HG02852 (cell line): Measurements from ENCODE around the gene TBX4.
"Not testable (repeated sequence)": the region's sequence is repeated elsewhere in the genome, so short reads cannot be mapped to it uniquely, and the experiment has no call there.

Source experiments
- ATAC-seq: cut with Tn5 transposase; IDR thresholded peaks from one replicate; pipeline ENCODE4 v1.9.1; 2021; ENCODE audit warnings: mild to moderate bottlenecking, moderate library complexity; ENCODE audit not compliant: unreplicated experiment

Gene TBX4

DNA sequence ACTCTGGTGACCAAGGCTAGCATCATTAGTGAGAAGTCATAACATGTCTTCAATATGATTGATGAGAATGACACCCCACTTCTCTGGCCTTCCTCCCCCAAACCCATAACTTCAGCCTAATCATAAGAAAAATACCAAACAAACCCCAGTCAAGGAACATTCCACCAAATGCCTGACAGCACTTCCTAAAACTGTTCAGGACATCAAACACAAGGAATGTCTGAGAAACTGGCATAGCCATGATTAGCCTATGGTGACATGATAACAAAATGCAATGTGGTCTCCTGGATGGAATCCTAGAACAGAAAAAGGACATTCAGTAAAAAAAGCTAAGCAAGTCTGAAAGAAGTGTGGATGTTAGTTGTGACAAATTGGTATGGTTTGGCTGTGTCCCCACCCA lies 24.7 kb upstream of the TBX4 start:
- no peak for ATAC-seq

DNA sequence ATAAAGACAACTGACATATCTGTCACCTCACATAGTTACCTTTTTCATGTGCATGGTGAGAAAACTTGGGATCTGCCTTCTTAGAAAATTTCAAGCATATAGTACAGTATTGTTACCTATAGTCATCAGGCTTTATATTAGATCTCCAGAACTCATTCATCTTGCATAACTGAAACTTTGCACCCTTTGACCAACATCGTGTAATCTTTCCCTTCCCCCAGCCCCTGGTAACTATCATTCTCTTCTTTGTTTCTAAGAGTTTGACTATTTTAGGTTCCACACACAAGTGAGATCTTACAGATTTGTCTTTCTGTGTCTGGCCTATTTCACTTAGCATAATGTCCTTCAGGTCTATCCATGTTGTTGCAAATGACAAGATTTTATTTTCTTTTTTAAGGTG lies 22.9 kb upstream of the TBX4 start:
- no peak for ATAC-seq

DNA sequence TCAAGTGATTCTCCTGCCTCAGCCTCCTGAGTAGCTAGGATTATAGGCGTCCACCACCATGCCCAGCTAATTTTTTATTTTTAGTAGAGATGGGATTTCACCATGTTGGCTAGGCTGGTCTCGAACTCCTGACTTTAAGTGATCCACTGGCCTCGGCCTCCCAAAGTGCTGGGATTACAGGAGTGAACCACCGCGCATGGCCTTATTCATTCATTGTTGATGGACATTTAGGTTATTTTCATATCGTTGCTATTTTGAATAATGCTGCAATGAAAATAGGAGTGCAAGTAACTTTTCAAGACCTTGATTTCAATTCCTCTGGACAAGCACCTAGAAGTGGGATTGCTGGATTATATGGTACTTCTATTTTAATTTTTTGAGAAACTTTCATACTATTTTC lies 22.4 kb upstream of the TBX4 start:
- not testable (repeated sequence) for ATAC-seq

DNA sequence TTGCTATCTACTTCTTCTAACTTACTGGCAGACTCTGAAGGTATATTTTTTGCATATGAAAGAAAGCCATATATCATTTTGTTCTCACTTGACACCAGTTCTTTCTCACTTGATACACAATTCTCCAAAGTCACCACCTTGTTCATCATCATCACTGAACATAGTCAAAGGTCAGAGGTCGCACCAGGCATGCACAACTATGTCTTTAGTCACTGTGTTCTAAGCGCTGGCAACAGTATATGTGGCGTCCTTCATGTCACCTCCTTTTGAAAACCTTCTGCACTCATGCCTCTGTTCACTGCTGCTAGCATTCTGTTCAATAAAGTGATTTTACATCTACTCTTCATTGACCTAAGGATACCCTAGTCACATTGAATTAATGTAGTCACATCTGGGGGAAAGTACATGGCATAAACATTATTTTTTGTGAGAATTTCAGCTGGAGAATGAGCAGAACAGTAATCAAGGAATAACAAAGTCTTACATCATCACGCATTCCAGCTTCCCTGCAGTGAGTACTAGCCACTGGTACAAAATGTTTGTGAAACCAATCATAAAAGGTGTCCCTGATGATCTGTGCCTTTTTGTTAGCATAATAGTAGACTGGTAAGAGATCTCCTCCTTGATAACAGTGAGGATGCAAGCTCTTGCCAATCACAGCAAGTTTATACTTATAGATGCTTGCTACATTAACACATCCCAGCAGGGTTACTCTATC lies 20.5 kb upstream of the TBX4 start:
- no peak for ATAC-seq

DNA sequence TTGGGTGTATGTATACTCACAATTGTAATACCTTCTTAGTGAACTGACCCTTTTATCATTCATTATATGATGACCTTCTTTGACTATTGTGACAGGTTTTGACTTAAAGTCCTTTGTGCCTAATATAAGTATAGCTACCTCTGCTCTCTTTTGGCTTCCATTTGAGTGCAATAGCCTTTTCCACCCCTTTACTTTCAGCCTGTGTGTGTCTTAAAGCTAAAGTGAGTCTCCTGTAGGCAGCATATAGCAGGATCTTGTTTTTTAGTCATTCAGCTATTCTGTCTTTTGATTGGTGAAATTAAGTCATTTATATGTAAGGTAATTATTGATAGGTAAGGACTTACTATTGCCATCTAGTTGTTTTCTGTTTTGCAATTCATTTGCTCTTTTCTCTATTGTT lies 15.9 kb upstream of the TBX4 start:
- ATAC-seq = no peak

DNA sequence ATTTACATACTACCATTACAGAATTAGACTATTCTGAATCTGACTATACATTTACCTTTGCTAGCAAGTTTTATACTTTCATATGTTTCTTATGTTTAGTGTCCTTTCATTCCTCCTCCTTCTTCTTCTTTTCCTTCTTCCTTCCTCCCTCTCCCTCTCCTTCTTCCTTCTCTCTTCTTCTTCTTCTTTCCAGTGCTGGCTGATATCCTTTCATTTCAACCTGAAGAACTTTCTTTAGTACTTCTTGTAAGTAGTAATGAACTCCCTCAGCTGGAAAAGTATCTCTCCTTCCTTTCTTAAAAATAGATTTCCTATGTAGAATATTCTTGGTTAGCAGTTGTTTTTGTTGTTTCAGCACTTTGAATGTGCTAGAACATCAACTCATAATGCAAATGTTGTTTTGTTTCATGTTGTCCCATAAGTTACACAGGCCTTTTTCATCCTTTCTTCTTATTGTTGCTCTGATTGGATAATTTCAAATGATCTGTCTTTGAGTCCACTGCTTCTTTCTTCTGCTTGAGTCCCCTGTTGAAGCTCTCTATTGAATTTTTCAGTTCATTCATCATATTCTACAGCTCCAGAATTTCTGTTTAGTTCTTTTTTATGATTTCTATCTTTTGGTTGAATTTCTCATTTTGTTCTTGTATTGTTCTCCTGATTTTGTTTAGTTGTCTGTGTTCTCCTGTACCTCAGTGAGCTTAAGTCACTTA lies 15.1 kb upstream of the TBX4 start:
- ATAC-seq = no peak

DNA sequence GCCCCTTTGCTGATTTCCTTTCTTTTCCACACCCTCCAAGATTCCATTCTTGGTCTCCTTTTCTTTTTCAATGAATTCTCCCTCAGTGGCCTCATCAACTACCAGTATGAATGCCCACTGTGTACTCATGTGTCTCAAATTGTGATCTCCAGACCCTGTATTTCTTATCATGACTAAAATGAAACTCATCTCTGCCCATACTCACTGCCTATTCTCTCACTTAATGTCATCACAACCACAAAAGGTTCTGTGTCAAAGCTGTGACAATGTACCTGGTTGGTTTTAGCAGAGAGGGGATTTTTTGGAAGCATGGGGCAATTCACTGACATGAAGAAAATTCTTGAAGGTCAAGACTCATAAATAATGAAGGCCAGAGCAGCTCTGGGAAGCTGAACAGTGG lies 11.5 kb upstream of the TBX4 start:
- ATAC-seq = no peak

DNA sequence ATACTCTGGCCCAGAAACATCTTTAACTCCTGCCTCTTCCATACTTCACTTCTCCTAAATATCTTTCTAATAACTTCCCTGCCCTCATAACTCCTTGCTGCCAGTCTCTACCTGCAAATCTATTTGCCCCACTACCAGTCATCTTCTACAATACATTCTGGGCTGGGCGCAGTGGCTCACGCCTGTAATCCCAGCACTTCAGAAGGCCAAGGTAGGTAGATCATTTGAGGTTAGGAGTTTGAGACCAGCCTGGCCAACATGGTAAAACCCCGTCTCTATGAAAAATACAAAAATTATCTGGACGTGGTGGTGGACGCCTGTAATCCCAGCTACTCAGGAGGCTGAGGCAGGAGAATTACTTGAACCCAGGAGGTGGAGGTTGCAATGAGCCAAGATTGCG lies 10.7 kb upstream of the TBX4 start:
- not testable (repeated sequence) for ATAC-seq

DNA sequence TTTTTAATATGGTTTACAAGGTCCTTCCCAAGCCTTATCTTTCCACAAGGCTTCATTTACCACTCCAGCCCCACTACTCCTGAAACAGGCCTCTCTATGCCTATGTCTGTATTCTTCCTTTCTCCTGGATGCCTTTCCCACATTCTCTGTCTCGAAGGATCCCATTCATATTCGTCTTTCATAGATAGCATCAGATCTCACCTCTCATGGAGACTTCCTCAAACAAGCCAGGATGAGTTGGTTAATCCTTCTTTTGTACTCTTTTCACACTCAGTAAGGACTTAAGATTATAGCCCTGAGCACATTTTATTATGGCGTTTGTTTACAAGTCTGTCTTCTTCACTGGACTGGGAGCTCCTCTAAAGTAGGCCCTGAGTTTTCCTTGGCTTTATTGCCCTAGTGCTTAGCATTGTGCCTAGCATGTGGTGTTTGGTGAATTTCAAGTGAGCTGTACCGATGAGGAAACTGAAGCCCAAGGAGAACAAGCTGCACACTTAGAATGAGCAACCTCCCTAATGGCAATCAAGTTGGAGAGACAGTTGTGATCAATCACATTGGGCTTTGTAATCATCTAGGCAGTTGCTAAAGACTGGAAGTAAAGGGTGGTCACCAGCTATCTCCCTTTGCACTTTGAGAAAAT lies 10.0 kb upstream of the TBX4 start:
- no peak for ATAC-seq

DNA sequence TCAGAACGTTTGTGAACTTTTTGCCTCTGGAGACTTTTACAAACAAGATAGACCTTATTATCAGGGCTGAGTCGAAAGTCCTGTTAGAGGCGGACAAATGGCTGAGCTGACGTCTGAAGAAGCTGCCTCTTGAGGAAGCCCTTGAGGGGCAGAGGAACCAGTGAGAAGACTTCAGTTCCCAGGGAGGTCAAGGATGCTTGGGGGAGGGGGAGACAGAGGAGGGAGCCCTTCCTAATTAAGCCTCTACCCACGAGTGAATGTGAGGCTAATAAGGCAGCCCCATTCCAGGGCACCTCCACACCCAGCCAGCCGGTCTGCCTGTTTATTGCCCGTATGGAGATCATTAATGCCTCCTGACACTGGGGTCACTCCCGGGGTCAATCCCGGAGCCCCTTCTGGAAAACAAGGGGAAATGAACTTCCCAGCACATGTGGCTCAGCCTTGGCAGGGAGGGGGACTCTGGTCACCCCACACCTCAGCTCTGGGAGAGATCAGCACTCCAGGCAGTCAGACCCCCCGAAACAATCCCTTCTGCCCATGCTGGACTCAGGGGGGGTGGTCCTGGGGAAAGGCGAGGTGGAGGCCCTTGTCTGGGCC lies 9.2 kb upstream of the TBX4 start:
- no peak for ATAC-seq

DNA sequence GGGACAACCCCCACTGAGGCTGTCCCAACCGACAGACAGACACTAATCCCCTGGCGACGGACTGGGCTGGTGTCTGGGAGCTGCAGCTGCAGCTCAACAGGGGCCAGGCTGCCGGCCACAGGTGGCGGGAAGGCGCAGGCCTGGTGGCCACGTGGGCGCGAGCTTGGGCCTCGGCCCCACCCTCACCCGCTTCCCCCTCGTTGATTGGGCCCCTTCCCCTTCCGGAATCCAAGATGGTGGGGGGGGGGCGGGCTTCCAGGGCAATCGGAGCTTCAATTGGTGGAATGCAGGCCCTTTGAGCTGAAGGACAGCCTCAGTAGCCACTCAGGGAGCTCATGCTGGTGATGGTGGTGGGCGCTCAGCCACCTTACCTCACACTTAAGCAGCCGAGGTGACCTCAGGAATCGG lies 8.7 kb upstream of the TBX4 start:
- ATAC-seq = no peak

DNA sequence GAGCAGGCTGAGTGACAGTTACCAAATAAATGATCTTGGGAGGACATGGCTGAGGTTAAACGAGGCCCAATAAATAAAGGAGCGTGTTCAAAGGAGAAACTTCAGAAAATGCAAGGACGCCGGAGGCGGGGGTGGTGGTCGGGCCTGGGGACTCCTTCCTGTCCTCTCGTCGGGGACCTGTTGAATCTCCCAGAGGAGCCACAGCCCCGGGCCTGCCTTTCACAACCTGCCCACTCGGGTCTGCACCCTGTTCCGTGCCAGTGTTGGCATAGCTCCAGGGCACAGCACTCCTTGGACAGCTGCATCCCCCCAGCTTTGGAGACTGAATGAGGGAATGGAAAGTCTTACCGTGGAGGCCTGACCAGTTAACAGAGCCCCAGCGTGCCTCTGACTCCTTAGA lies 8.1 kb upstream of the TBX4 start:
- no peak for ATAC-seq

DNA sequence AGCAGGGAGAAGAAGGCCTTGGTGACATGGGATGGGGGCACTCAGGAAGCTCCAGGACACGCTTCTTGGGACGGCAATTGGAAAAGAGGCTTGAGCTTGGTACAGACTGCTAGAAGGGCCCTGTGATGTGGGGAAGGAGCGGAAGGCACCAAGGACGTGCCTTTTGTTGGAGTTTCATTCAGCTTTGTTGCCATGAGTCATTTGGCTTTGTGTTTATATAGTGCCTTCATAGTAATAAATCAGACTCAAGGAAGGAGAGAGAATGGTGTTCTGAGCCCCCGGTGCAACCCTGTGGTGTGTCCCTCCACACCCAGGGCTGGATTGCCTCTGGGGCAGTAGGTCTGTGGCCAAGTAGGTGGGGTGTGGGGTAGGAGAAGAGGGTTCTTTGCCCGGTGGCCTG lies 7.4 kb upstream of the TBX4 start:
- ATAC-seq = no peak

DNA sequence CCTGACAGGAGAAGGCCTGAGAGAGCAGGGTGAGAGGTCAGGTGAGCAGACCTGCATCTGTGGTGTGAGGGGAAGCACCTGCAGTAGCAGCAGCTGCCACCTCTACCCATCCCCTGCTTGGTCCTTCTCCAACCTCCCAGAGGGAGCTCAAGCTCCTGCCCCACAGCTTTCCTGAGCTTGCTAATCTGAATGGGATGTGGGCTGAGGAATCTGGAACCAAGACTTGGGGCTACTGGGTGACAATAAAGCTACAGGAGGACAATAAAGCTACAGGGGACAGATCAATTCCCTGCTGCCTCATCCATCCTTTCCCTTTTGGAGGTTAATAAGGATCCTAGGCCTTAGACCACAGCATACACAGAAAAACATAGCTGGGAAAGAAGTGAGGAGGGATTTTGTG lies 4.9 kb upstream of the TBX4 start:
- ATAC-seq = no peak

DNA sequence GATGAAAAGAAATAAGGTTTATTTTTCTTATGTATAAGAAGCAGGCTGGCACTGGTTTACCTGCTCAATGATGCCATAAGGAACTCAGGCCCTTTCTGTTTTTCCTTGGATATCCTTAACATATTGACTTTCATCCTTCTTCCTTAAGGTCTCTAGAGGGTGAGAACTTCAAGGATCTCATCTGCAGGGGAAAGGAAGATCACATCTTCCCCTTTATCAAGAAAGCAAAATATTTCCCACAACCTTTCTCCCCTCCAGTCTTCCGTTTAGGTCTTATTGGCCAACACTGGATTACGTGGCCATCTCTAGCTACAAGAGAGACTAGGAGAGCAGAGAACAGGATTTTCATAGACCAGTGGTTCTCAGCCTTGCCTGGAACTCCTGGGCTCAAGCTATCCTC lies 4.2 kb upstream of the TBX4 start:
- ATAC-seq = no peak

DNA sequence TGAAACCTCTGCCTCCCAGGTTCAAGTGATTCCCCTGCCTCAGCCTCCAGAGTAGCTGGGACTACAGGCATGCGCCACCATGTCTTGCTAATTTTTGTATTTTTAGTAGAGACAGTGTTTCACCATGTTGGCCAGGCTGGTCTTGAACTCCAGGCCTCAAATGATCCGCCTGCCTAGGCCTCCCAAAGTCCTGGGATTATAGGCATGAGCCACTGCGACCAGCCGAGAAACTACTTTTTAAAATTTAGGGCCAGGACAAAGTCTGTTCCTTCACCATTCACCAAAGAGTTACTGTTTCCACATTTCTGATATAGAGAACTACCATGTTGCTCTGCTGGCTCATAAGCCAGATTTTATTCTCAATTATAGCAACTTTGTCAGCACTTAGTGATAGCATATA lies 3.1 kb upstream of the TBX4 start:
- ATAC-seq = not testable (repeated sequence)

DNA sequence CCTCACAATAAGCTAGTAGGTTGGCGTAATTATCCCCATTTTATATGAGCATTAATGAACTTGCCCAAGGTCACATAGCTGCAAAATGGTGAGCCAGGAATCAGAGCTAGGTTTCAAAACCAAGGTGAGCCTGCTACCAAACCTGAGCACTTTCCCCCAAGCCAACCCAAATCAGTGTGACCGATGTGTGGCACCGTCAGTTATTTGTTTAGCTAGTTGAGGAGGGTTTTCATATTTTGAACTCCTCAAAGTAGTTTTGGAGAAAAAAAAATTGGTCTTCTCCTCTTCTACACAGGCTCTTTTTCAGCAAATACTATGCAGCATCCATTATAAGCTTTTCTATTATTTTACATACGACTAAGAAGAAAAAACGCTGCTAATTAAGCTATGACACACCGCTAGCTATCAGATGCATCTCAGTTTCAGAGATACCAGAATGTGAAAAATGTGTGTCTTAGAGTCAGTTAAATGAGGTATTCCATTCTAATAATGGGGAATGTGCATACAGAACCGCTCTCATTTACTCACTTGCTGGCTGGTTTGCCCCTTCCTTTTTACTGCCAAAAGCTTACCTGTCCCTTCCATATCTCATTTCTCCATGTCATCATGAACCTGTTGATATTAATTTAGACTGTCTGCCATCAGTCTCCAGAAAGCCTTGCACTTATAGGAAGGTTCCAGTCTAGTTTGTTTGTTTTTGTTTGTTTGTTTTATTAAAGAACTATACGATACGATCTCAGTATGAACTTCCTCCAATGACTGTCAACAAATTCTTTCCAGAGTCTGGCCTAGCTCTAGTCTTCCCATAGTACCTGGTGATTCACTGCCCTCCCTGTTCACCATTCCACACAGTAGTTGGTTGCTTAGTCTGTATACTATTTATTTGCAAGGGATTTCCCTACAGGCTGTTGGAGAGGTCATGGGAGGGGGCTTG lies 2.2 kb upstream of the TBX4 start:
- no peak for ATAC-seq

DNA sequence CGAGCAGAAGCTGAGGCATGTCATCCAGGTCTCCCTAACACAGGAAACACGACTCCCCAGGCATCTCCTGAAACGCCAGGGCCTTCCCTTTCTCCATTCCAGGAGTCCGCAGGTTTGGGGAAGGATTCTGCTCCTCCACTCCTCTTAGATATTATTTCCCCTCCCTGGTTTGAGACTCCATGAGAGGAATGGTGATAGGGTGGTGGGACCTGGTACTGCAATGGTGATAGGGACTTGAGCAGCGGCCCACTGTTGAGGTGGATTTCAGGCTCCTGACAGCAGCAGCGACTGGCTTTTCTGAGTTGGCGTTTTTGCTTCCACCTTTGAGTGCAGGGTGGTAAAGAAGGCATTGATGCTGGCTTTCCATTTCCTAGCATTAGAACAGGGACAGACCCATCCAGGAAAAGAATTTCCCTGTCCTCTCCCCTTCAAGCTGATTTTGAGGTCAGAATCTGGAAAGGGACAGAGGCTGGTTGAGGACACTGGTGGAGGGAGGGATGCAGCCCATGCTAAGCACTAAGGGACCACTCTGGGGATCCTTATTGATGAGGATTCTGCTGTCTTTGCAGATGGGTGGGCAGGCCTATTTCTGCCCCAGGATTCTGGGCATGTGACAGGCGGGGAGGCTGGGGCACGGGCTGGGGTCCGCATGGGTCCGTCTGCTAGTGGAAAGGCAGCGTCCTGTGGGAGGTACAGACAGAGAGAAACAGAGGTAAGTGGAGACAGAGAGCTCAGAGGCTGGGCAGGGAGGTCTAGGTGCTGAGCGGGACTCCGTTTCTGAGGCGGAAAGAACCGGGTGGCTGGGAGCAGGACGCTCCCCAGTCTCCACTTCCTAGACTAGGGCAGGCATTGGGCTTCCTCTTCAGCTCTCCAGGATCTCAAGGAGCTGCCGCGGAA lies 1.3 kb upstream of the TBX4 start:
- ATAC-seq = no peak

DNA sequence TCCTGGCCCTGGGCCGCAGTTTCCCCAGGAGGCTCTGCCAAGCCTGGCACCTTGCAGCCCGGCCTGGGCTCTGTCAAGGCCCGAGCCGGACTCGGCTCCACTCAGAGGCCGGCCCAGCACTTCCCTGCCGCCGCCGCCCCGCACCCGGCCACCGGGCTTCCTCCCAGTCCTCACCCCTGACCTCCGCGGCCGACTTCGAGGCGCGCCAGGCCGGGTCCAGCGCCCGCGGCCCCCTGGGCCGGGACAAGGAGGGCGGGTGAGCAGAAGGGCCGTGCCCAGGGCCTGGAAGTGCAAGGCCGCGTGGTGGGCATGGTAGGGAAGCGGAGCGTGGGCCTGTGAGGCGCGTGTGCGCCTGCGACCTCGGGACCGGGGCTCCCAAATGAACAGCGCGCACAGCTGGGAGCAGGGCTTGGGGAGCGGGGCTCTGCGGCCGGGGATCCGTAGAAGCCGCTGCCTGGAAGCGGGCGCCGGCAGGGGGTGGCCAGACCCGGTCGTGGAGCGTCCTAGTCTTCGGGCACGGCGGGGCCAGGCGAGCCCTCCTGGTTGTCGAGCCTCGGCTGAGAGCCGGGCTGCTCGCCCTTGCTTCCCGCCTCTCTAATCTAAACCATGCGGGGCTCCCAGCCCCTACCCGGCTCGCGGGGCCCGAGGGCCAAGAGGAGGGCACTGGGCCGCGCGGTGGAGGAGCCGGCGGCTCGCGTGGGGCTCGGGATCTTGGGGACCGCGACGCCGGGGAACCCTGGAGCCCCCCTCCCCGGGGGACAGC lies 503 bp upstream of the TBX4 start:
- no peak for ATAC-seq
